IMR-90 (cell line): ENCODE data around the gene POLR2I.

ENCODE experiments used
- SMC3 ChIP-seq: fragments of 150-350 bp; IDR thresholded peaks from 2 replicates; pipeline ENCODE4 v1.6.1; 2016; ENCODE audit warnings: low read depth, mild to moderate bottlenecking, antibody characterized with exemption, low read length, moderate library complexity
- TF ChIP-seq, protein P1 (sequence below): conservative IDR thresholded peaks from 2 replicates; pipeline ENCODE4 v1.5.1; 2012; ENCODE audit warnings: mild to moderate bottlenecking, low read depth, low read length, improper control_type of control experiment

GRCh38 chr19:36089847-36090246, 24.8 kb downstream of the POLR2I start:
- no peak for TF ChIP-seq SMC3
- TF ChIP-seq, protein P1, sequence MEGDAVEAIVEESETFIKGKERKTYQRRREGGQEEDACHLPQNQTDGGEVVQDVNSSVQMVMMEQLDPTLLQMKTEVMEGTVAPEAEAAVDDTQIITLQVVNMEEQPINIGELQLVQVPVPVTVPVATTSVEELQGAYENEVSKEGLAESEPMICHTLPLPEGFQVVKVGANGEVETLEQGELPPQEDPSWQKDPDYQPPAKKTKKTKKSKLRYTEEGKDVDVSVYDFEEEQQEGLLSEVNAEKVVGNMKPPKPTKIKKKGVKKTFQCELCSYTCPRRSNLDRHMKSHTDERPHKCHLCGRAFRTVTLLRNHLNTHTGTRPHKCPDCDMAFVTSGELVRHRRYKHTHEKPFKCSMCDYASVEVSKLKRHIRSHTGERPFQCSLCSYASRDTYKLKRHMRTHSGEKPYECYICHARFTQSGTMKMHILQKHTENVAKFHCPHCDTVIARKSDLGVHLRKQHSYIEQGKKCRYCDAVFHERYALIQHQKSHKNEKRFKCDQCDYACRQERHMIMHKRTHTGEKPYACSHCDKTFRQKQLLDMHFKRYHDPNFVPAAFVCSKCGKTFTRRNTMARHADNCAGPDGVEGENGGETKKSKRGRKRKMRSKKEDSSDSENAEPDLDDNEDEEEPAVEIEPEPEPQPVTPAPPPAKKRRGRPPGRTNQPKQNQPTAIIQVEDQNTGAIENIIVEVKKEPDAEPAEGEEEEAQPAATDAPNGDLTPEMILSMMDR: no peak
